A673 (cell line): ENCODE data around the gene SLC22A16.

ENCODE experiments used
- CTCF ChIP-seq: fragments of 300-800, 200-600 bp; sonication (generic); conservative IDR thresholded peaks from 2 replicates; pipeline ENCODE4 v1.5.1; 2017; ENCODE audit warnings: low read depth, mild to moderate bottlenecking, antibody characterized with exemption, low read length, moderate library complexity, mixed read lengths
- EZH2 ChIP-seq: fragments of 200-600 bp; sonication (generic); IDR thresholded peaks from 2 replicates; pipeline ENCODE4 v1.6.1; 2017; ENCODE audit warnings: borderline replicate concordance, low read depth, mild to moderate bottlenecking, mixed read lengths, antibody characterized with exemption, low read length; ENCODE audit not compliant: poor library complexity, severe bottlenecking

GRCh38 chr6:110409794-110410193, 66.6 kb downstream of the SLC22A16 start:
- TF ChIP-seq EZH2 (no peak), CTCF (no peak)
